H9 (cell line): ENCODE data around the gene ROBO1. TPM values are rescaled to one million over a fixed set of nuclear protein-coding genes. Genes with fewer than 3 reads are reported as not detected.

ENCODE experiments used
- DNase-seq: peaks from one replicate; pipeline ENCODE4 v3.0.0-alpha.2; 2017
- H2AFZ ChIP-seq: one replicate; pipeline ENCODE4 v1.6.1; 2013; ENCODE audit warnings: mild to moderate bottlenecking, low read length, control low read depth, moderate library complexity
- H2AK5ac ChIP-seq: 2 replicates; pipeline ENCODE4 v1.6.1; 2013; ENCODE audit warnings: low read length, control low read depth, mixed read lengths; ENCODE audit not compliant: insufficient read length
- H2BK120ac ChIP-seq: one replicate; pipeline ENCODE4 v1.6.1; 2013; ENCODE audit warnings: low read depth, mild to moderate bottlenecking, low read length, control low read depth, inconsistent platforms; ENCODE audit not compliant: poor library complexity, severe bottlenecking
- H2BK12ac ChIP-seq: 2 replicates; pipeline ENCODE4 v1.6.1; 2013; ENCODE audit warnings: low read length, control low read depth, mixed read lengths, low read depth; ENCODE audit not compliant: insufficient read length
- H2BK15ac ChIP-seq: 2 replicates; pipeline ENCODE4 v1.6.1; 2013; ENCODE audit warnings: low read depth, low read length, control low read depth
- H2BK20ac ChIP-seq: one replicate; pipeline ENCODE4 v1.6.1; 2013; ENCODE audit warnings: low read depth, mild to moderate bottlenecking, low read length, control low read depth, inconsistent platforms; ENCODE audit not compliant: poor library complexity, severe bottlenecking
- H2BK5ac ChIP-seq: 2 replicates; pipeline ENCODE4 v1.6.1; 2013; ENCODE audit warnings: low read length, control low read depth, mixed read lengths; ENCODE audit not compliant: insufficient read length
- H3K14ac ChIP-seq: 2 replicates; pipeline ENCODE4 v1.6.1; 2013; ENCODE audit warnings: low read length, control low read depth; ENCODE audit not compliant: insufficient read depth
- H3K18ac ChIP-seq: 2 replicates; pipeline ENCODE4 v1.6.1; 2013; ENCODE audit warnings: low read depth, mild to moderate bottlenecking, mixed read lengths, low read length, control low read depth; ENCODE audit not compliant: insufficient read length
- H3K23ac ChIP-seq: 2 replicates; pipeline ENCODE4 v1.6.1; 2013; ENCODE audit warnings: low read length, control low read depth, mixed read lengths, low read depth; ENCODE audit not compliant: insufficient read length
- H3K23me2 ChIP-seq: 2 replicates; pipeline ENCODE4 v1.6.1; 2013; ENCODE audit warnings: low read depth, mild to moderate bottlenecking, mixed read lengths, low read length, control low read depth; ENCODE audit not compliant: insufficient read length, poor library complexity, severe bottlenecking
- H3K27ac ChIP-seq: 2 replicates; pipeline ENCODE4 v1.5.1; 2013; ENCODE audit warnings: low read length, control low read depth, mixed read lengths, low read depth; ENCODE audit not compliant: insufficient read length
- H3K27me3 ChIP-seq: 2 replicates; pipeline ENCODE4 v1.6.1; 2013; ENCODE audit warnings: low read length, control low read depth, inconsistent platforms; ENCODE audit not compliant: insufficient read depth
- H3K4ac ChIP-seq: 2 replicates; pipeline ENCODE4 v1.6.1; 2013; ENCODE audit warnings: low read depth, mild to moderate bottlenecking, control low read depth, inconsistent platforms, low read length, moderate library complexity
- H3K4me1 ChIP-seq: 2 replicates; pipeline ENCODE4 v1.6.1; 2013; ENCODE audit warnings: low read length, control low read depth, inconsistent platforms; ENCODE audit not compliant: insufficient read depth
- H3K4me2 ChIP-seq: 2 replicates; pipeline ENCODE4 v1.6.1; 2013; ENCODE audit warnings: low read length, control low read depth, mixed read lengths; ENCODE audit not compliant: insufficient read length, insufficient read depth
- H3K56ac ChIP-seq: 2 replicates; pipeline ENCODE4 v1.6.1; 2013; ENCODE audit warnings: low read depth, mild to moderate bottlenecking, mixed read lengths, low read length, control low read depth; ENCODE audit not compliant: insufficient read length
- H3K79me1 ChIP-seq: 2 replicates; pipeline ENCODE4 v1.6.1; 2013; ENCODE audit warnings: low read depth, mild to moderate bottlenecking, moderate library complexity, low read length, control low read depth, inconsistent platforms; ENCODE audit not compliant: insufficient read depth, poor library complexity, severe bottlenecking
- H3K79me2 ChIP-seq: 2 replicates; pipeline ENCODE4 v1.6.1; 2013; ENCODE audit warnings: low read length, control low read depth, inconsistent platforms; ENCODE audit not compliant: insufficient read depth
- H3K9ac ChIP-seq: 2 replicates; pipeline ENCODE4 v1.6.1; 2013; ENCODE audit warnings: low read length, control low read depth, mixed read lengths; ENCODE audit not compliant: insufficient read length; ENCODE audit errors: extremely low read depth
- H3K9me3 ChIP-seq: one replicate; pipeline ENCODE4 v1.6.1; 2013; ENCODE audit warnings: low read depth, low read length, inconsistent platforms; ENCODE audit not compliant: control insufficient read depth
- H3T11ph ChIP-seq: one replicate; pipeline ENCODE4 v1.6.1; 2013; ENCODE audit warnings: mild to moderate bottlenecking, low read length, control low read depth, inconsistent platforms
- H4K20me1 ChIP-seq: one replicate; pipeline ENCODE4 v1.6.1; 2013; ENCODE audit not compliant: control insufficient read depth, insufficient read length, insufficient read depth
- H4K5ac ChIP-seq: 2 replicates; pipeline ENCODE4 v1.6.1; 2013; ENCODE audit warnings: low read depth, mild to moderate bottlenecking, mixed read lengths, low read length, control low read depth; ENCODE audit not compliant: insufficient read length
- H4K8ac ChIP-seq: replicated peaks from 2 replicates; pipeline ENCODE4 v1.6.1; 2013; ENCODE audit warnings: low read length, control low read depth, mixed read lengths, low read depth; ENCODE audit not compliant: insufficient read length
- H4K91ac ChIP-seq: 2 replicates; pipeline ENCODE4 v1.6.1; 2013; ENCODE audit warnings: low read depth, mild to moderate bottlenecking, moderate library complexity, mixed read lengths, low read length, control low read depth; ENCODE audit not compliant: insufficient read length
- H3K27ac Mint-ChIP-seq, 3 experiments: 2 replicates in 2 of 3; 3 replicates in 1 of 3; pipeline ENCODE4 v1.8.0; 2020 to 2021; ENCODE audit warnings: mixed read lengths in 3 of 3, mild to moderate bottlenecking in 1 of 3, moderate library complexity in 1 of 3
- H3K27me3 Mint-ChIP-seq: 2 replicates; pipeline ENCODE4 v1.8.0; 2021; ENCODE audit warnings: low read depth, mild to moderate bottlenecking, moderate library complexity, mixed read lengths
- H3K36me3 Mint-ChIP-seq, 3 experiments: 2 replicates in 2 of 3; 3 replicates in 1 of 3; pipeline ENCODE4 v1.8.0; 2020 to 2021; ENCODE audit warnings: low read depth in 3 of 3, mixed read lengths in 3 of 3; ENCODE audit not compliant: insufficient read depth in 1 of 3
- H3K4me1 Mint-ChIP-seq, 2 experiments: 2 replicates each; pipeline ENCODE4 v1.8.0; 2020; ENCODE audit warnings: mixed read lengths in 2 of 2
- H3K4me3 Mint-ChIP-seq, 2 experiments: 2 replicates in 1 of 2; 3 replicates in 1 of 2; pipeline ENCODE4 v1.8.0; 2020 to 2021; ENCODE audit warnings: mild to moderate bottlenecking in 2 of 2, mixed read lengths in 2 of 2, moderate library complexity in 1 of 2
- H3K9me3 Mint-ChIP-seq, 2 experiments: 2 replicates in 1 of 2; 3 replicates in 1 of 2; pipeline ENCODE4 v1.8.0; 2020; ENCODE audit warnings: mild to moderate bottlenecking in 2 of 2, mixed read lengths in 2 of 2, moderate library complexity in 1 of 2
- CTCF ChIP-seq: fragments of 200-600 bp; sonication (generic); conservative IDR thresholded peaks from 3 replicates; pipeline ENCODE4 v1.8.0; 2021; ENCODE audit warnings: antibody characterized with exemption, mild to moderate bottlenecking
- WGBS: extraction: QIAGEN DNeasy Blood & Tissue Kit; methylation state at CpG from one replicate; pipeline ENCODE4 v1.1.7; 2013; ENCODE audit warnings: missing lambda C conversion rate, low lambda C conversion rate, mixed read lengths; ENCODE audit not compliant: insufficient read length; ENCODE audit errors: extremely low coverage; 5-methylcytosine and 5-hydroxymethylcytosine counted together
- total RNA-seq: library from RNA; stranded (reverse); gene quantifications from 2 replicates; pipeline ENCODE4 v1.2.1, GENCODE V29; 2021

ROBO1 gene
- total RNA-seq, 1 experiment from 2014 or later: 62.7 TPM

- no peaks in the 10 kb centered on the region for H3K79me2 ChIP-seq
Observed at GRCh38 chr3:78880603-78881461, 887.0 kb downstream of the ROBO1 start.

More at GRCh38 chr3:78880603-78881461, 887.0 kb downstream of the ROBO1 start:
- Mint-ChIP-seq H3K4me1 (peaks cover 32 to 37% of the 10 kb centered on the region in 2 experiments), H3K27ac (peak overlapping the region in 1 of 3 experiments; percentile 44; a peak in 1 of 7 replicates), H3K27me3 (no peaks in the 10 kb centered on the region), H3K4me3 (no peak overlapping the region), H3K36me3 (peaks cover 0 to 5% (median 0%) of the 10 kb centered on the region in 3 experiments; a peak in 1 of 7 replicates), H3K9me3 (no peaks in the 10 kb centered on the region)
- Histone ChIP-seq H4K20me1 (no peaks in the 10 kb centered on the region), H3K18ac (no peak overlapping the region), H2AK5ac (no peak overlapping the region), H3K23ac (no peak overlapping the region), H3K4me1 (no peaks in the 10 kb centered on the region; the same call in 1 of the 2 replicates), H2BK12ac (no peak overlapping the region), H2AFZ (no peak overlapping the region), H2BK20ac (no peak overlapping the region), H3K9me3 (no peaks in the 10 kb centered on the region), H3T11ph (no peak overlapping the region), H4K5ac (no peak overlapping the region), H2BK120ac (no peak overlapping the region), H3K4ac (no peak overlapping the region), H3K23me2 (no peaks in the 10 kb centered on the region), H3K4me2 (no peak overlapping the region), H2BK5ac (no peak overlapping the region), H3K79me1 (peaks cover 6% of the 10 kb centered on the region), H3K9ac (no peak overlapping the region), H3K56ac (no peak overlapping the region), H4K91ac (no peak overlapping the region), H3K27ac (no peak overlapping the region), H3K27me3 (no peaks in the 10 kb centered on the region), H3K14ac (no peak overlapping the region), H2BK15ac (no peak overlapping the region), H4K8ac (no peak overlapping the region)
- TF ChIP-seq CTCF: no peak
- DNase-seq: no peak
- WGBS: no CpG with 5 or more reads among the region's 8 CpGs
